GM10266 (cell line): ENCODE data around the gene SNX10.

Experiments used
- DNase-seq: peaks from one replicate; pipeline ENCODE4 v3.0.0; 2012; ENCODE audit errors: extremely low spot score
- TF ChIP-seq, protein P1 (sequence below): IDR thresholded peaks from 2 replicates; pipeline ENCODE4 v1.5.1; 2012; ENCODE audit warnings: mild to moderate bottlenecking, low read depth; ENCODE audit not compliant: control insufficient read depth, insufficient read depth; ENCODE audit errors: missing control alignments

The SNX10 gene

DNA sequence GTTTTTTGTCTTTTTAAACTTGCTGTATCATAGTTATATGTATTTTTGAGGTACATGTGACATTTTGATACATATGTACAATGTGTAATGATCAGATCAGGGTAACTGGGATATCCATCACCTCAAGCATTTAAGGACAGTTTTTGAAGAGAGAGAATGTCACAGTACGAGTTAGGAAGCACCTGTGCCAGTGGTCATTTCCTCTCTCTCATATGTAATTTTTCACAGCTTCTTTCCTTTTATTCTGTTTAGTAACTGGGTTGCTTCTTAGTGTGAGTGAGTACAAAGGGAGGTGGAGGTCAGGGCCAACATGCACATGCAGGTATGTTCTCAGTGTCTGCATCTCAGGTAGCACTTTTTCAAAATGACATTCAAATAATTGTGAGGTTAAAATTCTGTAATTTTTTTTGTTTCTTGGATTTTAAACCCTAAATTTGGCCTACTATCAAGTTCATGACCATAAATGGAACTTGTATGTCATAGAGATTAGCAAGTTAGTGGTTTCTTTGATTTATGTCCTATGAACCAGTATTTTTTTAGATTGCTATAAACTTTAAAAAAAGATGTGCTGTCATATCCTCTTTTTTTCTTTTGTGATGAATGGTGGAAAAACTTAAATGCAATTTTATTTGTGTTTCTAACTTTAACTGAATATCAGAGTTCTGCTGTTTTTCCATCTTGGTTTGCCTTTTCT, 42.7 kb downstream of the SNX10 start:
- no peak for DNase-seq

DNA sequence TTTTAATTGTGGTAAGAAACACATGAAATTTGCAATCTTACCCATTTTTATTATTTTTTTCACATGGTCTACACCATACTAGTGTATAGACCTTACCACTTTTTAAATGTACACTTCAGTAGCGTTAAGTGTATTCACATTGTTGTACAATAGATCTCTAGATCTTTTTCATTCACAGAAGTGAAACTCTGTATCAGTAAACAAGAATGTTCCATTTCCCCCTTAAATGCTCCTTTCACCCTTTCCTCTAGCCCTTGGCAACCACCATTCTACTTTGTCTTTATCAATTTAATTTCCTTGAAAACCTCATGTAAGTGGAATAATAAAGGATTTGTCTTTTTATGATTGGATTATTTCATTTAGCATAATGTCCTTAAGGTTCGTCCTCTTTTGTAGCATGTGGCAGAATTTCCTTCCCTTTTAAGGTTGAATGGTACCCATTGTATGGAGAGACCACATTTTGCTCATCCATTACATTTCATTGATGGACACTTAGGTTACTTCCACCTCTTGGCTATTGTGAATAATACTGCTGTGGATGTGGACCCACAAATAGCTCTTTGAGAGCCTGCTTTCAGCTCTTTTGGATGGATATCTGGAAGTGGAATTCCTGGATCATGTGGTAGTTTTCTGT, 45.7 kb downstream of the SNX10 start:
- no peak for DNase-seq
- TF ChIP-seq, protein P1, sequence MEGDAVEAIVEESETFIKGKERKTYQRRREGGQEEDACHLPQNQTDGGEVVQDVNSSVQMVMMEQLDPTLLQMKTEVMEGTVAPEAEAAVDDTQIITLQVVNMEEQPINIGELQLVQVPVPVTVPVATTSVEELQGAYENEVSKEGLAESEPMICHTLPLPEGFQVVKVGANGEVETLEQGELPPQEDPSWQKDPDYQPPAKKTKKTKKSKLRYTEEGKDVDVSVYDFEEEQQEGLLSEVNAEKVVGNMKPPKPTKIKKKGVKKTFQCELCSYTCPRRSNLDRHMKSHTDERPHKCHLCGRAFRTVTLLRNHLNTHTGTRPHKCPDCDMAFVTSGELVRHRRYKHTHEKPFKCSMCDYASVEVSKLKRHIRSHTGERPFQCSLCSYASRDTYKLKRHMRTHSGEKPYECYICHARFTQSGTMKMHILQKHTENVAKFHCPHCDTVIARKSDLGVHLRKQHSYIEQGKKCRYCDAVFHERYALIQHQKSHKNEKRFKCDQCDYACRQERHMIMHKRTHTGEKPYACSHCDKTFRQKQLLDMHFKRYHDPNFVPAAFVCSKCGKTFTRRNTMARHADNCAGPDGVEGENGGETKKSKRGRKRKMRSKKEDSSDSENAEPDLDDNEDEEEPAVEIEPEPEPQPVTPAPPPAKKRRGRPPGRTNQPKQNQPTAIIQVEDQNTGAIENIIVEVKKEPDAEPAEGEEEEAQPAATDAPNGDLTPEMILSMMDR = no peak

More for the DNA sequence above, 42.7 kb downstream of the SNX10 start:
- TF ChIP-seq, protein P1 = no peak

DNA sequence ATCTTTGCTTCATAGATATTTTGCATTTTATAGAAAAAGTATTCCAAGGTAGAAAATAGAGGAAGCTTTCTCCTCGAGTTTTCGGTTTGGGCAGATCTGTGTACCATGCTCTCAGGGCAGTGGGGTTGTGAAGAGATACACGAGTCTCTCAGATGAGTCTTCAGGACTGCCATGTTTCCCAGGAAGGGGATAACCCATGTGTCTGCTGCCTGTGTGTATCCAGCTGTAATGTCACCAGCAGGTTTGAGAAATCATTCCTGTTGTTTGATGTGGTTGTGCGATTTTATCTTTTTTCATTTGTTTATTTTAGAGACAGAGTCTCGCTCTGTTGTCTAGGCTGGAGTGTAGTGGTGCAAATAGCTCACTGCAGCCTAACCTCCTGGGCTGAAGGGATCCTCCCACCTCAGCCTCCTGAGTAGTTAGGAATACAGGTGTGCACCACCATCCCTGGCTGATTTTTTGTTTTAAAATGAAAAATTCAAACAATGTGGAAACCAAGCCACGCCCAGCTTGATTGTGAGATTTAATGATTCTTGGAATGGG, 48.9 kb downstream of the SNX10 start:
- TF ChIP-seq, protein P1 = no peak
- no peak for DNase-seq

DNA sequence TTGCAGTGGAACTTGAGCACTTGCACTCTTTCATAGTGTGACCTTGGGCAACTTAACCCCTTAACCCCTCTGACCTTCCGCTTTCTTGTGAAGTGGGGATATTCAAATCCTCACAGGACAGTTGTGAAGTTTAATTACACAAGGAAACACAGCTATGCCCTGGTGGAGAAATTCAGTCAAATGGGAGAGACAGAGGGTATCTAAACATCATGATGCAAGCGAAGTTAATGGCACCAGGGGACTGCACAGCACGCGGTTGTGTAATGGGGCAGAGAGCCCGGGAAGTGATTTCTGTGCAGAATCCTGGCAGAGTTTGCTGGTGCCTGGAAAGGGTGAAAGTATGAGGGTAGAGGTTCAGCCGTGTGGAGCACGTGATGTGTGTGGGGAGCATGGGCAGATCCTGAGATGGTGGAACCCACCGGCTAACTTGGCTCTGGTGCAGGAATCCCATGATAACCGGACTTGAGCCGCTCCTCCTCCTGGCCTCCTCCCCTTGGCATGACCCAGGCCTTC, 51.7 kb downstream of the SNX10 start:
- TF ChIP-seq, protein P1 = no peak
- no peak for DNase-seq

DNA sequence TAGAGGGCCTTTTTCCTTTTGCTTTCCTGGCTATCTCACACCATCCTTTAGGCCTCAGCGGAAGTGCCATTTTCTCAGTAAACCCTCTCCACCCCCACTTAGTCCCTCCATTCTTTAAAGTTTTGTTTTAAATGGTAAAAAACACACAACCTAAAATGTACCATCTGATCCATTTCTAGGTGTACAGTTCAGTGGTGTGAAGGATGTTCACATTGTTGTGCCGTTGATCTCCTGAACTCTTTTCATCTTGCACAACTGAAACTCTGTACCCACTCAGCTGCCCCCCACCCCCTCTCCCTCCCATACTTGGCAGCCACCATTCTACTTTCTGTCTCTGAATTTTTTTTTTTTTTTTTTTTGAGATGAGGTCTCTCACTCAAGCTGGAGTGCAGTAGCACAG, 52.2 kb downstream of the SNX10 start:
- no peak for DNase-seq
- TF ChIP-seq, protein P1 = no peak

DNA sequence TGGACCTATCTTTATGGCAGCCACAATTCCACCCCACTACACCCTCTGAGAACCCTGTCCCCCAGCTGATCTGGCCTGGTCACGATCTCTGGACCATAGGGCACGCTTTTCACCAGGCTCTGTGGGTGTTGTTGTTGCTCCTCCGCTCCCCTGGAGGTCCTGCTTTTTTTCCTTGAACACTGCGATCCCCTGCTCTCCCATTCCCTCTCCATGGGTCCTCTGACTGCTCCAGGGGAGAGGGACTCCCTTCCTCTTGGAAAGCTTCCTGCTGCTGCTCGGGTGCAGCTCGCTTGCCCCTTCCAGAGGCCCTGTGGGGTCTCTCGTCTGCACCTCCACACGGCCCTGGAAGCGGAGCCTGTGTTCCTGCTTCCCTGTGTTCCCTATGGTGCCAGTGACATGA, 53.5 kb downstream of the SNX10 start:
- DNase-seq = no peak
- TF ChIP-seq, protein P1 = no peak

DNA sequence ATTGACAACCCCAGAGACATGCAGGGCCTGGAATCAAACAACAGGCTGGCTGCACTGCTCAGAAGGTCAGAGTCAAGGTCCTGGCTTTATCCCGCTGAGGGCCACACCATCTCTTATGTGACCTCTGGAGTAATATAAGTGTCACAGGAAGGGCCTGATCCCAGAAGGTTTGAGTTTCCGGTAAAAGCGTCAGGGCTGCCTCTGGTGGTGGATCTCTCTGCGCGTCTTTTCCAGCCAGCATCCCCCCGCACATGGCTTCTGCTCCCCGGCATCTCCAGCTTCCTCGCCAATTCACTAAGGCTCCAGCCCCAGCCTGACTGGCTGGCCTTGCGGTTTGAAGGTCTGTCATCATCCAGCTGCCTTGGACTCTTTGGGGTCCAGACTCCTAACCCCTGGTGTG, 54.2 kb downstream of the SNX10 start:
- DNase-seq = no peak
- TF ChIP-seq, protein P1 = no peak
